Thoracic aorta (tissue), 2 donors: ENCODE results near the gene SERPIND1. TPM values are rescaled to one million over a fixed set of nuclear protein-coding genes. Genes with fewer than 3 reads are reported as not detected.

Experiments used
- ATAC-seq: fragments of 150-250 bp; one replicate; pipeline ENCODE4 v1.8.0; 2017; ENCODE audit warnings: low read depth; ENCODE audit not compliant: insufficient number of reproducible peaks, low FRiP score
- DNase-seq: peaks from one replicate; pipeline ENCODE4 v3.0.0-alpha.2; 2020; ENCODE audit warnings: low spot score
- H3K27ac ChIP-seq, 2 donors: fragments of 200-600 bp; sonication (generic); 1 replicate in 1 of 2; 2 replicates in 1 of 2; pipeline ENCODE4 v1.5.1; 2016; ENCODE audit warnings: mild to moderate bottlenecking in 2 of 2, moderate library complexity in 2 of 2
- H3K27me3 ChIP-seq: fragments of 200-600 bp; sonication (generic); replicated peaks from 2 replicates; pipeline ENCODE4 v1.6.0; 2016; ENCODE audit warnings: mild to moderate bottlenecking; ENCODE audit not compliant: insufficient read depth
- H3K36me3 ChIP-seq: fragments of 200-600 bp; sonication (generic); one replicate; pipeline ENCODE4 v1.5.1; 2016
- H3K4me1 ChIP-seq, 2 donors: fragments of 200-600 bp; sonication (generic); 1 replicate in 1 of 2; 2 replicates in 1 of 2; pipeline versions ENCODE4 v1.5.1 to v1.6.0; 2016; ENCODE audit warnings: low read depth in 2 of 2, mild to moderate bottlenecking in 1 of 2; ENCODE audit not compliant: control insufficient read depth in 1 of 2
- H3K4me3 ChIP-seq: fragments of 200-600 bp; sonication (generic); 2 replicates; pipeline ENCODE4 v1.5.1; 2016; ENCODE audit warnings: mild to moderate bottlenecking
- H3K9me3 ChIP-seq: fragments of 200-600 bp; sonication (generic); 2 replicates; pipeline ENCODE4 v1.5.1; 2016
- total RNA-seq, 2 donors: library from RNA; depleted of rRNA; stranded (reverse); fragments of >200 nt; gene quantifications; one replicate each; pipeline versions ENCODE4 v1.1.0 to v1.2.3, GENCODE V29; 2016
- TF ChIP-seq, protein P1 (sequence below): fragments of 200-600 bp; sonication (generic); IDR thresholded peaks from one replicate; pipeline ENCODE4 v1.5.1; 2019; ENCODE audit warnings: antibody characterized with exemption

The SERPIND1 gene
- total RNA-seq, 2 donors from 2014 or later = not detected

DNA sequence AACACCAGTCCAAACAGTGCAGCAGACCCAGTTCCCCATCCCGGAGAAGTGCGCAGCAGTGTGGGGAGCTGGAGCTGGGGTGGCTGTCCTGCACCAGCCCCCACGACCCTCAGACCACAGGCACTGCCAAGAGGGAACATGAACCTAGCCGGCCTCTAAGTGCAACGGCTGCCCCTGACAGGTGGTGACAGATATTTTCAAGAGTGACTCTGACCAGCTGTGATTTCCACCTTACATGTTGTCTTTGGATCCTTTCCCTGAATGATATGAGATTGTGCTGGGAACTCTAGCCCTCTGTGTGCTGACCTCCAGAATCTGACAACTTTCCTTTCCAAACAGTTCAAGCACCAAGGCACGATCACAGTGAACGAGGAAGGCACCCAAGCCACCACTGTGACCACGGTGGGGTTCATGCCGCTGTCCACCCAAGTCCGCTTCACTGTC is 12.6 kb downstream of the SERPIND1 start:
- ATAC-seq (no peak), DNase-seq (no peak)
- H3K36me3 ChIP-seq = peaks cover 19% of the 10 kb centered on the region
- H3K27me3 ChIP-seq = no peaks in the 10 kb centered on the region
- TF ChIP-seq, protein P1, sequence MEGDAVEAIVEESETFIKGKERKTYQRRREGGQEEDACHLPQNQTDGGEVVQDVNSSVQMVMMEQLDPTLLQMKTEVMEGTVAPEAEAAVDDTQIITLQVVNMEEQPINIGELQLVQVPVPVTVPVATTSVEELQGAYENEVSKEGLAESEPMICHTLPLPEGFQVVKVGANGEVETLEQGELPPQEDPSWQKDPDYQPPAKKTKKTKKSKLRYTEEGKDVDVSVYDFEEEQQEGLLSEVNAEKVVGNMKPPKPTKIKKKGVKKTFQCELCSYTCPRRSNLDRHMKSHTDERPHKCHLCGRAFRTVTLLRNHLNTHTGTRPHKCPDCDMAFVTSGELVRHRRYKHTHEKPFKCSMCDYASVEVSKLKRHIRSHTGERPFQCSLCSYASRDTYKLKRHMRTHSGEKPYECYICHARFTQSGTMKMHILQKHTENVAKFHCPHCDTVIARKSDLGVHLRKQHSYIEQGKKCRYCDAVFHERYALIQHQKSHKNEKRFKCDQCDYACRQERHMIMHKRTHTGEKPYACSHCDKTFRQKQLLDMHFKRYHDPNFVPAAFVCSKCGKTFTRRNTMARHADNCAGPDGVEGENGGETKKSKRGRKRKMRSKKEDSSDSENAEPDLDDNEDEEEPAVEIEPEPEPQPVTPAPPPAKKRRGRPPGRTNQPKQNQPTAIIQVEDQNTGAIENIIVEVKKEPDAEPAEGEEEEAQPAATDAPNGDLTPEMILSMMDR = no peak
- H3K9me3 ChIP-seq = no peaks in the 10 kb centered on the region
- H3K4me1 ChIP-seq = no peaks in the 10 kb centered on the region
- no peak overlapping the region for H3K27ac ChIP-seq
- H3K4me3 ChIP-seq = no peak overlapping the region

DNA sequence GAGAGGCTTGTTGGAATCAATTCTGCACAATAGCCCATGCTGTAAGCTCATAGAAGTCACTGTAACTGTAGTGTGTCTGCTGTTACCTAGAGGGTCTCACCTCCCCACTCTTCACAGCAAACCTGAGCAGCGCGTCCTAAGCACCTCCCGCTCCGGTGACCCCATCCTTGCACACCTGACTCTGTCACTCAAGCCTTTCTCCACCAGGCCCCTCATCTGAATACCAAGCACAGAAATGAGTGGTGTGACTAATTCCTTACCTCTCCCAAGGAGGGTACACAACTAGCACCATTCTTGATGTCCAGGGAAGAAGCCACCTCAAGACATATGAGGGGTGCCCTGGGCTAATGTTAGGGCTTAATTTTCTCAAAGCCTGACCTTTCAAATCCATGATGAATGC is 13.3 kb downstream of the SERPIND1 start:
- no peaks in the 10 kb centered on the region for H3K9me3 ChIP-seq
- H3K4me3 ChIP-seq = no peak overlapping the region
- no peak for DNase-seq
- peaks cover 22% of the 10 kb centered on the region for H3K36me3 ChIP-seq
- H3K27me3 ChIP-seq = no peaks in the 10 kb centered on the region
- H3K4me1 ChIP-seq = no peaks in the 10 kb centered on the region
- ATAC-seq = no peak
- TF ChIP-seq, protein P1 = no peak
- H3K27ac ChIP-seq = no peak overlapping the region

DNA sequence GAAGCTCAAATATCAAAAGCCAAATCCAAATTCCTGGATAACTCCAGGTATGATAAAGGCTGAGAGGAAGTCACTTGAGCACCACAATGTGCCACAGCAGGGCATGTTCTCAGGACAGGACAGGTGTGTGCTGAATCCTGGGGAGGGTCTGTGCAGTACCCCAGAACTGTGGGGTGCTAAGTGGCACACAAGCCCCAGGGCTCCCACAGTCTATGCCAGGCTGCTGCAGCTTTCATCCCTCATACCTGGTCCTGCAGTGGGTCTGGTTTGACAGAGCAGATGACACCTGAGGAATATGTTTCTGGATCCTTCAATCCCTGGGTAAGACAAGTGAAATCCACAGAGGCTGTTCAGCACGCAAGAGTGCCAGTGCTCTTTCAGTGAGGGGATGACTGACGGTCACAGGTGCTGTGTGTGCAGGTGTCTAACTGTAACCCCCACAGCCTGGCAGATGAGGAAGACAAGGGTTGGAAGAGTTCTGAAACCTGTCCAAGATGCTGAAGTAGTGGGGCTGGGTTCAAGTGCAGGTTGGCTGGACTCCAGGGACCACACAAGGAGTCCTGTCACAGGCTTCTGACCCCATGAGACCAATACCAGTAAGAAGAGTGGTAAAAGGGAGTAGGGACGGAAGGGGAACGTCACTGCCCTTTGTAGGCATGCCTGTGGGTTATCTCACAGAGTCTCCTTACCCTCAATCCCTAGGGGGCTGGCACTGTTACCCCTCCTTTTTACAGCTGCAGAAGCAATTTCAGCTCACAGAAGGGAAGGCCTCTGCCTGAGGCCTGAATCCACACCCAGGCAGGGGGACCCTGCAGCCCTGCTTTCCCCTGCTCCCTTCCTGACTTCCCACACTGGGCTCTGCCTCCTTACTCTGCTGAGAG is 14.1 kb downstream of the SERPIND1 start:
- TF ChIP-seq, protein P1 = no peak
- no peaks in the 10 kb centered on the region for H3K9me3 ChIP-seq
- H3K4me1 ChIP-seq = no peaks in the 10 kb centered on the region
- no peak overlapping the region for H3K27ac ChIP-seq
- H3K4me3 ChIP-seq = no peak overlapping the region
- DNase-seq (no peak), ATAC-seq (no peak)
- peaks cover 28% of the 10 kb centered on the region for H3K36me3 ChIP-seq
- no peaks in the 10 kb centered on the region for H3K27me3 ChIP-seq

DNA sequence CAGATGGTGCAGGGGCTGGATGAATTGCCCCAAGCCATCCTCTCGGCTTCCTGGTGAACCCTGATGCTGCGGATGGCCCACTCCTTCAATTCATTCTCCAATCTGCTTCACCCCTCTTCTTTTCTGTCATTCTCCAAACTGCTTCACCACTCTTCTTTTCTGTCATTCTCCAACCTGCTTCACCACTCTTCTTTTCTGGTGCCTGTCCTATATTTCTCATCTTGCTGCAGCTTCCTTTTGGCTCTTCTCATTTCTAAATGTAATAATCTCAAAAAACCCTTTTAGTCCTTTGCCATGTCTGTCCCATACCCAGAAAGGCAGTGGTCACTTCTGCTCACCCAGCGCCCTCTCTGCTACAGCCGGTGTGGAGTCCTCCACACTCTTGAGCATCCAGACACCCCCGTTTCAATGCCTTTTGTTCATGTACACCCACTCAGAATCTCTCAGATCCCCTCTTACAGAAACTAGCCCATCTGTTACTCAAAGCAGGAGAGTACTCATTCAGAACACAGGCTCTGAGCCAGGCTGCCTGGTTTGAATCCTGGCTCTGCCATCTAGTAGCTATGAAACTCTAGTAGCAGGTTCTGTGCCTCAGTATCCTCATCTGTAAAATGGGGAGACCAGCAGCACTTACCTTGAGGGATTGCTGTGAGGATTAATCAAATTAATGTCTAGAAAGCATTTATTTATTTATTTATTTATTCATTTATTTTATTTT is 14.9 kb downstream of the SERPIND1 start:
- TF ChIP-seq, protein P1 = no peak
- Histone ChIP-seq H3K27me3 (no peaks in the 10 kb centered on the region), H3K36me3 (peaks cover 30% of the 10 kb centered on the region), H3K4me1 (no peaks in the 10 kb centered on the region), H3K9me3 (no peaks in the 10 kb centered on the region), H3K4me3 (no peak overlapping the region), H3K27ac (no peak overlapping the region)
- DNase-seq (no peak), ATAC-seq (no peak)

DNA sequence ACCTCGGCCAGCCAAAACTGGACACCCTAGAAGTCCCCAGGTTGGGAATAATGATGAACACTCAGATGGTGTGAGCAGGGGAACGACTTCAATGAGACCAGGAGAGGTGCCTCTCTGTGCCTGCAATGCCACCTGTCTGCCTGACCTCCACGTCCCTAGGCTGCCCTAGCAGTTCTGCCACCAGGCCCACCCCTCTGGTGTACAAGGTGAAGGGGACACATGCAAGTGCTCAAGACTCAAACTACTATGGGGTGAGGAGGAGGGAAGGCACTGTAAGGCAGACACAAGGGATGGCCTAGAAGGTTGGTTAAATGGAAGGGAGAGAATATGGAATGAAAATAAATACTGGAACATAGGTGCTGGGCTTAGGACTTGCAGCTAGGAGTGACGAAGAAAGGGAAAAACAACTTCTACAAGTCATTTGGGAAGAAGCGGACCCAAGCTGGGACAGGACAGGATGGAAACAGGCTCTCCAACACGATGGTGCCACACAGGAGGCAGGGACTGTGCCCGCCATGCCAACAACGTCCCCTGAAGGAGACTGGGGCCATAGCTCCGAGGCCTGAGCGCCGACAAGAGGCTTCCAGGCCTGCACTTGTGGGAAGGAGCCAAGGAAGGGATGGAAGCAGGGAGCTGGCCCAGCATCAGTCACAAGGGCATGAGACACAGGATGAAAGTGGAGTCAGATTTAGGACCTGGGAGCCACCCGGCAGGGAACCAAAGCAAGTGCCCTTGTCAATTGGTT is 18.5 kb downstream of the SERPIND1 start:
- TF ChIP-seq, protein P1 = no peak
- no peak overlapping the region for H3K4me3 ChIP-seq
- DNase-seq = no peak
- H3K36me3 ChIP-seq = peaks cover 42% of the 10 kb centered on the region
- H3K9me3 ChIP-seq = no peaks in the 10 kb centered on the region
- no peak for ATAC-seq
- no peak overlapping the region for H3K27ac ChIP-seq
- no peaks in the 10 kb centered on the region for H3K4me1 ChIP-seq
- H3K27me3 ChIP-seq = no peaks in the 10 kb centered on the region
